HFFc6 (cell line): ENCODE results near the gene RAMP3. TPM values are rescaled to one million over a fixed set of nuclear protein-coding genes. Genes with fewer than 3 reads are reported as not detected.

Experiments
- DNase-seq: peaks from one replicate; pipeline ENCODE4 v3.0.0-alpha.2; 2018
- H3K27ac Mint-ChIP-seq: 2 replicates; pipeline ENCODE4 v1.8.0; 2020; ENCODE audit warnings: mild to moderate bottlenecking, mixed read lengths
- H3K27me3 Mint-ChIP-seq: 2 replicates; pipeline ENCODE4 v1.8.0; 2021; ENCODE audit warnings: mild to moderate bottlenecking, moderate library complexity, mixed read lengths; ENCODE audit not compliant: insufficient read depth
- H3K36me3 Mint-ChIP-seq: 2 replicates; pipeline ENCODE4 v1.8.0; 2021; ENCODE audit warnings: low read depth, mixed read lengths
- H3K4me1 Mint-ChIP-seq: 2 replicates; pipeline ENCODE4 v1.8.0; 2020; ENCODE audit warnings: low read depth, mixed read lengths
- H3K4me3 Mint-ChIP-seq: 2 replicates; pipeline ENCODE4 v1.8.0; 2020; ENCODE audit warnings: mild to moderate bottlenecking, moderate library complexity, mixed read lengths
- H3K9me3 Mint-ChIP-seq: 2 replicates; pipeline ENCODE4 v1.8.0; 2020; ENCODE audit warnings: mild to moderate bottlenecking, mixed read lengths
- CTCF ChIP-seq: fragments of 200-600 bp; sonication (generic); IDR thresholded peaks from 2 replicates; pipeline ENCODE4 v1.5.0; 2021; ENCODE audit warnings: antibody characterized with exemption, mild to moderate bottlenecking
- total RNA-seq, 6 experiments: library from RNA; stranded (reverse); fragmentation: NEBNext Ultra II Directional; extraction: Animal tissue kit (Norgen Biotek cat#: 25700); gene quantifications; 2 replicates in 1 of 6; 3 replicates in 5 of 6; pipeline ENCODE4 v1.2.3, GENCODE V29; 2021

The RAMP3 gene
- total RNA-seq, 6 experiments from 2014 or later, result not detected

DNA sequence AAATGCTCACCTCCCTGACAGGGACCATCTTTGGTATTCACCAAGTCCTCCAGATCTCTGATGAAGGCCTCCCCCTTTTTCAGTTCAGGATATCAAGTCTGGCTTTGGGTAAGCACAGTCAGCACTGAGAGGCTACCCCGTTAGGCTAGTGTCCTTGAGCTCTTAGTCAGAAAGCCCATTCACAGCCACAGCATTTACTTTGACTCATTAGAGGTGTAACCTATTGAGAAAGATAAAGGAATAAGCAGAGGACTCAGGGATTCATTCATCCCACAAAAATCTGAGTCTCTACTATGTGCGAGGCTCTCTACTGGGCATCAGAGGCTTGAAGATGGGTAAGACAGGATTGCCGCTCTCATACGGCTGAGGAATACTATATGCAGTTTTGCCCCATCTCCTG is 14.0 kb upstream of the RAMP3 start:
- peaks cover 14% of the 10 kb centered on the region for H3K4me1 Mint-ChIP-seq
- H3K4me3 Mint-ChIP-seq, result no peak overlapping the region
- DNase-seq, result peak; percentile 54
- no peak for TF ChIP-seq CTCF
- H3K36me3 Mint-ChIP-seq, result no peaks in the 10 kb centered on the region
- H3K27ac Mint-ChIP-seq, result no peak overlapping the region
- H3K27me3 Mint-ChIP-seq, result peaks cover 28% of the 10 kb centered on the region
- no peaks in the 10 kb centered on the region for H3K9me3 Mint-ChIP-seq

DNA sequence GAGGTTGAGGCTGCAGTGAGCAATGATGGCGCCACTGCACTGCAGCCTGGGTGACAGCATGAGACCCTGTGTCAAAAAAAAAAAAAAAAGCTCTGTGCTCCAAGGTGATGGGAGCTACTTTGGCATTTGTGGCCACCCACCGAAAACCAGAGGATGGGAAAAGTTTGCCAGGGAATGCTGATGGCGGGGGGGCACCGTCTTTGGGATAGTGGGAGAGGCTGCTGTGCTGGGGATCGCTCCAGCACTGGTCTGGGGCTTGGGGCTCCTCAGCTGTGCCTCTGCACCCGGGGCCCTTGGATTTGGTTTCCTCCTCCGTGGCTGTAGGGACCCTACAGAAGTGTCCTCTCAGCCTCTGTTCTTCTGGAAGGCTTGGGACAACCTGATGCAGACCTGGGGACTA is 11.7 kb upstream of the RAMP3 start:
- peaks cover 36% of the 10 kb centered on the region for H3K27me3 Mint-ChIP-seq
- H3K27ac Mint-ChIP-seq, result no peak overlapping the region
- peaks cover 8% of the 10 kb centered on the region for H3K4me1 Mint-ChIP-seq
- H3K36me3 Mint-ChIP-seq, result no peaks in the 10 kb centered on the region
- no peaks in the 10 kb centered on the region for H3K9me3 Mint-ChIP-seq
- TF ChIP-seq CTCF, result no peak
- no peak for DNase-seq
- no peak overlapping the region for H3K4me3 Mint-ChIP-seq

DNA sequence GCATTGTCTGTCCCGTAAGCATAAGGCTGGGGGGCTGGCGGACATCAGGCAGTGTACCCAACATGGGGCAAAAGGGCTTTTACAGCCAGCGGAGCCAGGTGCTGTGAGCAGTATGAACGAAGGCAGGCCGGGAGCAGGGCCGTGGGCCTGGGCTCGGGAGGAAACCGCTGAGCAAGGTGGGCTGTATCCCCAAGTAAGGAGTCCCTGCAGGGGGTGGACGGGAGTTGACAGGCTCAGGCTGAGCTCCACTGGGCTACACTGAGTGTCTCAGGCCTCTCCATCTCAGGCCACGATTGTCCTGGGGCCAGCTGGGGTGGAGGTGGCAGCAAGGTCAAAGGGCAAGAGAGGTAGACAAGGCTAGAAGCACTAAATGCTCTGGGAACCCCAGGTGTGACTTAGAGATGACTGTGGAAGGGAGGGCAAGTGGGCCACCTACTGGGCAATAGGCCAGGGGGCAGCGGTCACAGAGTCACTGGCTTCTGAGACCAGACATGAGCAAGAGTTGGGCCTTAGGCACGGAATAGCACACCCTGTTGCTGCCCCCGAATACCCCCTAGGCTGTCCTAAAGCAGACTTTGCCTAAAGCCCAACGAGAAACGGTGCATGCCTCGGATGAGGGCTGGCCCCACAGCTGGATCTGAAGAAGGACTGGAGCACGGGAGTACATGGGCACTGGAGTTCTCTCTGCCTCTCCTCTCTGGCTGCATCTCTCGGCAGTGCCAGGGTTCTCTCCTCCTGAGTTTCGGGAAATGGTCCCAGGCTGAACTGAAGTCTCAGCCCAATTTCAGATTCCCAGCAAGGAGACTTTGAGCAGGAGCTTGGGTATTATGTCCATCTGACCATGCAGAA is 10.8 kb upstream of the RAMP3 start:
- no peaks in the 10 kb centered on the region for H3K9me3 Mint-ChIP-seq
- H3K4me1 Mint-ChIP-seq, result peaks cover 8% of the 10 kb centered on the region
- TF ChIP-seq CTCF, result no peak
- no peak overlapping the region for H3K4me3 Mint-ChIP-seq
- H3K27ac Mint-ChIP-seq, result no peak overlapping the region
- no peak for DNase-seq
- no peaks in the 10 kb centered on the region for H3K36me3 Mint-ChIP-seq
- peaks cover 40% of the 10 kb centered on the region for H3K27me3 Mint-ChIP-seq

- no peak overlapping the region for H3K27ac Mint-ChIP-seq
- peaks cover 48% of the 10 kb centered on the region for H3K27me3 Mint-ChIP-seq
- DNase-seq, result no peak
- no peaks in the 10 kb centered on the region for H3K9me3 Mint-ChIP-seq
- peaks cover 8% of the 10 kb centered on the region for H3K4me1 Mint-ChIP-seq
- no peaks in the 10 kb centered on the region for H3K36me3 Mint-ChIP-seq
- H3K4me3 Mint-ChIP-seq, result no peak overlapping the region
- no peak for TF ChIP-seq CTCF
Measured at GRCh38 chr7:45147858-45148652, 9.5 kb upstream of the RAMP3 start.

- Mint-ChIP-seq H3K4me3 (no peak overlapping the region), H3K9me3 (no peaks in the 10 kb centered on the region), H3K27me3 (peaks cover 48% of the 10 kb centered on the region), H3K4me1 (peaks cover 5% of the 10 kb centered on the region), H3K36me3 (no peaks in the 10 kb centered on the region), H3K27ac (no peak overlapping the region)
- DNase-seq, result no peak
- TF ChIP-seq CTCF, result no peak
Measured at GRCh38 chr7:45148653-45148973, 9.0 kb upstream of the RAMP3 start.
